K562 (cell line): ENCODE results near the gene CSNK1A1. TPM values are rescaled to one million over a fixed set of nuclear protein-coding genes. Genes with fewer than 3 reads are reported as not detected.

ENCODE experiments used
- BRCA1 ChIP-seq, 2 experiments: fragments of 450-650 bp in 1 of 2; sonication (generic) in 1 of 2; formaldehyde crosslinking in 1 of 2; IDR thresholded peaks; 2 replicates each; pipeline versions ENCODE4 v1.5.0 to v1.6.1; 2017 to 2020; ENCODE audit warnings: mild to moderate bottlenecking in 1 of 2, missing genetic modification reagents in 1 of 2
- EP400 ChIP-seq: fragments of 450-650 bp; IDR thresholded peaks from 2 replicates; pipeline ENCODE4 v1.6.1; 2017; ENCODE audit warnings: antibody characterized with exemption, mild to moderate bottlenecking, moderate library complexity
- ETS2 ChIP-seq: IDR thresholded peaks from 2 replicates; pipeline ENCODE4 v1.6.1; 2016; ENCODE audit warnings: borderline replicate concordance, missing genetic modification characterization, mild to moderate bottlenecking, moderate library complexity, missing compliant biosample characterization; ENCODE audit not compliant: poor library complexity, severe bottlenecking
- KAT7 ChIP-seq: sonication (generic); formaldehyde crosslinking; IDR thresholded peaks from 2 replicates; pipeline ENCODE4 v1.8.0; 2022; ENCODE audit warnings: missing genetic modification reagents, mild to moderate bottlenecking, borderline replicate concordance
- LEF1 ChIP-seq: fragments of 450-650 bp; IDR thresholded peaks from 2 replicates; pipeline ENCODE4 v1.6.1; 2016; ENCODE audit warnings: mild to moderate bottlenecking
- MCM7 ChIP-seq, 2 experiments: fragments of 450-650 bp; IDR thresholded peaks; 2 replicates each; pipeline ENCODE4 v1.6.1; 2016 to 2018
- NFIX ChIP-seq: fragments of 250-450 bp; sonication (Bioruptor Pico); IDR thresholded peaks from 2 replicates; pipeline ENCODE4 v1.4.0; 2020; ENCODE audit warnings: low read depth, mild to moderate bottlenecking, moderate library complexity
- NR2C1 ChIP-seq, 2 experiments: fragments of 450-650 bp; IDR thresholded peaks; 2 replicates each; pipeline ENCODE4 v1.6.1; 2017; ENCODE audit warnings: mild to moderate bottlenecking in 2 of 2, antibody characterized with exemption in 1 of 2, inconsistent platforms in 1 of 2, missing compliant biosample characterization in 1 of 2, missing genetic modification characterization in 1 of 2
- POLR2H ChIP-seq: IDR thresholded peaks from 2 replicates; pipeline ENCODE4 v1.6.1; 2016; ENCODE audit warnings: missing genetic modification characterization, low read depth, mild to moderate bottlenecking, control low read depth, missing compliant biosample characterization, moderate library complexity
- SNIP1 ChIP-seq: fragments of 450-650 bp; IDR thresholded peaks from 2 replicates; pipeline ENCODE4 v1.7.1; 2017; ENCODE audit warnings: low read depth, mild to moderate bottlenecking
- STAT5B ChIP-seq: fragments of 250-450 bp; sonication (Bioruptor Pico); IDR thresholded peaks from 2 replicates; pipeline ENCODE4 v1.8.0; 2021; ENCODE audit warnings: mild to moderate bottlenecking, inconsistent platforms
- ZC3H4 ChIP-seq: sonication (generic); formaldehyde crosslinking; IDR thresholded peaks from 2 replicates; pipeline ENCODE4 v1.9.0; 2021; ENCODE audit warnings: missing genetic modification reagents, borderline replicate concordance
- ZKSCAN3 ChIP-seq: fragments of 250-450 bp; sonication (Bioruptor Pico); IDR thresholded peaks from 2 replicates; pipeline ENCODE4 v1.4.0; 2020
- ZNF253 ChIP-seq: fragments of 250-450 bp; sonication (Bioruptor Pico); conservative IDR thresholded peaks from 2 replicates; pipeline ENCODE4 v1.6.1; 2021; ENCODE audit warnings: mild to moderate bottlenecking
- polyA plus RNA-seq, 8 experiments: library from polyadenylated mRNA; depleted of rRNA in 4 of 8; stranded (reverse) in 5 of 8; unstranded in 3 of 8; fragments of >200 nt; fragmentation: Nextera tagmentation in 2 of 8; fragmentation: Illumina TruSeq in 1 of 8; extraction: Ambion mirVana in 2 of 8; extraction: Trizol in 1 of 8; gene quantifications; 2 replicates each; pipeline versions ENCODE4 v1.2.1 to v1.2.3, GENCODE V29; 2011 to 2014; ENCODE audit warnings: inconsistent platforms in 1 of 8, missing spikeins in 1 of 8
- total RNA-seq, 7 experiments: library from RNA; depleted of rRNA in 6 of 7; stranded (reverse); fragments of >200 nt in 6 of 7; fragmentation: Illumina TruSeq in 2 of 7; extraction: Trizol in 2 of 7; gene quantifications; 2 replicates each; pipeline versions ENCODE4 v1.2.1 to v1.2.3, GENCODE V29; 2011 to 2021; ENCODE audit warnings: low replicate concordance in 1 of 7
- TF ChIP-seq, protein P1 (sequence below): fragments of 450-650 bp; formaldehyde crosslinking; IDR thresholded peaks from 2 replicates; pipeline ENCODE4 v1.4.0; 2020; ENCODE audit warnings: mild to moderate bottlenecking, moderate library complexity
- TF ChIP-seq, protein P2 (sequence below), 2 experiments: fragments of 450-650 bp in 1 of 2; IDR thresholded peaks; 2 replicates each; pipeline ENCODE4 v1.6.1; 2011 to 2017; ENCODE audit warnings: low read depth in 2 of 2, antibody characterized with exemption in 1 of 2, borderline replicate concordance in 1 of 2, low read length in 1 of 2, mild to moderate bottlenecking in 1 of 2, mixed read lengths in 1 of 2; ENCODE audit not compliant: control insufficient read depth in 1 of 2
- TF ChIP-seq, protein P3 (sequence below): sonication (generic); formaldehyde crosslinking; IDR thresholded peaks from 2 replicates; pipeline ENCODE4 v1.8.1; 2023; ENCODE audit warnings: mild to moderate bottlenecking, missing genetic modification reagents
- TF ChIP-seq, protein P4 (sequence below): sonication (generic); formaldehyde crosslinking; IDR thresholded peaks from 2 replicates; pipeline ENCODE4 v1.8.1; 2022; ENCODE audit warnings: missing genetic modification reagents
- TF ChIP-seq, protein P5 (sequence below): fragments of 200-800 bp; sonication (Bioruptor generic); IDR thresholded peaks from 2 replicates; pipeline ENCODE4 v1.6.1; 2017; ENCODE audit warnings: missing genetic modification characterization, missing compliant biosample characterization

Gene CSNK1A1
- total and polyA plus RNA-seq, 9 of the 15 experiments (the other 6 are each of a cell fraction or from before 2014, with no cell fraction given), result 49.1 to 196 (median 154) TPM

DNA sequence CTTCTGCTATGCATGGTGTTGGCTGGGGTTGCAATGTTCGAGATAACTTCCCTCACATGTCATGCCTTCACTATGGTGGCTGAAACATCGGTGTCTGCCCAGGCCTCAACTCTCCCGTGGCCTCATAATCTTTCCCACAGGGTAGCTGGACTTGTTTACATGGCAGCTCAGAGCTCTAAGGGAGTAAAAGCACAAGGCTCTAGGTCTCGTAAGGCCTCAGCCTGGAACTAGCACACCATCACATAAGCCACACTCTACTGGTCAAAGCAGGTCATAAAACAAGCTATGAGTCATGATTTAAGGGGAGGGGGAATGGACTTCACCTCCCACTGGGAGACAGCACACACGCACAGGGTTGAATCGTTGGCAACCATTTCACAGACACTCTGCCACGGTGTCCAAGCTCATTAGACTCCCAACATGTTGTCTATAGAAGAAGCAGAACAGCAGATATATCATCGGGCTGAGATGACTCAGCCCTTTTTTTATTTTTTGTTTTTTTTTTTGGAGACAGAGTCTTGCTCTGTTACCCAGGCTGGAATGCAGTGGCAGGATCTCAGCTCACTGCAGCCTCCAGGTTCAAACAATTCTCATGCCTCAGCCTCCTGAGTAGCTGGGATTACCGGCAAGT lies 105.4 kb downstream of the CSNK1A1 start (continued):
- TF ChIP-seq ZC3H4 (no peak), ETS2 (tag) (no peak), EP400 (peak; percentile 63), ZNF253 (no peak), SNIP1 (no peak), STAT5B (CRISPR knock-in tag) (no peak), NR2C1 (IDR thresholded peaks at IDR 0.05) (no peak), NR2C1 (tag; IDR thresholded peaks at IDR 0.05) (peak; percentile 53), BRCA1 (IDR thresholded peaks at IDR 0.05) (no peak), BRCA1 (CRISPR knock-in tag; IDR thresholded peaks at IDR 0.05) (no peak), ZKSCAN3 (no peak), KAT7 (no peak), LEF1 (peak; percentile 76), MCM7 (IDR thresholded peaks at IDR 0.05) (no peak), POLR2H (no peak), NFIX (CRISPR knock-in tag) (no peak)
- TF ChIP-seq, protein P1, sequence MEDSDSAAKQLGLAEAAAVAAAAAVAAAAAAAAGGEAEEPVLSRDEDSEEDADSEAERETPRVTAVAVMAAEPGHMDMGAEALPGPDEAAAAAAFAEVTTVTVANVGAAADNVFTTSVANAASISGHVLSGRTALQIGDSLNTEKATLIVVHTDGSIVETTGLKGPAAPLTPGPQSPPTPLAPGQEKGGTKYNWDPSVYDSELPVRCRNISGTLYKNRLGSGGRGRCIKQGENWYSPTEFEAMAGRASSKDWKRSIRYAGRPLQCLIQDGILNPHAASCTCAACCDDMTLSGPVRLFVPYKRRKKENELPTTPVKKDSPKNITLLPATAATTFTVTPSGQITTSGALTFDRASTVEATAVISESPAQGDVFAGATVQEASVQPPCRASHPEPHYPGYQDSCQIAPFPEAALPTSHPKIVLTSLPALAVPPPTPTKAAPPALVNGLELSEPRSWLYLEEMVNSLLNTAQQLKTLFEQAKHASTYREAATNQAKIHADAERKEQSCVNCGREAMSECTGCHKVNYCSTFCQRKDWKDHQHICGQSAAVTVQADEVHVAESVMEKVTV, result no peak
- TF ChIP-seq, protein P2, sequence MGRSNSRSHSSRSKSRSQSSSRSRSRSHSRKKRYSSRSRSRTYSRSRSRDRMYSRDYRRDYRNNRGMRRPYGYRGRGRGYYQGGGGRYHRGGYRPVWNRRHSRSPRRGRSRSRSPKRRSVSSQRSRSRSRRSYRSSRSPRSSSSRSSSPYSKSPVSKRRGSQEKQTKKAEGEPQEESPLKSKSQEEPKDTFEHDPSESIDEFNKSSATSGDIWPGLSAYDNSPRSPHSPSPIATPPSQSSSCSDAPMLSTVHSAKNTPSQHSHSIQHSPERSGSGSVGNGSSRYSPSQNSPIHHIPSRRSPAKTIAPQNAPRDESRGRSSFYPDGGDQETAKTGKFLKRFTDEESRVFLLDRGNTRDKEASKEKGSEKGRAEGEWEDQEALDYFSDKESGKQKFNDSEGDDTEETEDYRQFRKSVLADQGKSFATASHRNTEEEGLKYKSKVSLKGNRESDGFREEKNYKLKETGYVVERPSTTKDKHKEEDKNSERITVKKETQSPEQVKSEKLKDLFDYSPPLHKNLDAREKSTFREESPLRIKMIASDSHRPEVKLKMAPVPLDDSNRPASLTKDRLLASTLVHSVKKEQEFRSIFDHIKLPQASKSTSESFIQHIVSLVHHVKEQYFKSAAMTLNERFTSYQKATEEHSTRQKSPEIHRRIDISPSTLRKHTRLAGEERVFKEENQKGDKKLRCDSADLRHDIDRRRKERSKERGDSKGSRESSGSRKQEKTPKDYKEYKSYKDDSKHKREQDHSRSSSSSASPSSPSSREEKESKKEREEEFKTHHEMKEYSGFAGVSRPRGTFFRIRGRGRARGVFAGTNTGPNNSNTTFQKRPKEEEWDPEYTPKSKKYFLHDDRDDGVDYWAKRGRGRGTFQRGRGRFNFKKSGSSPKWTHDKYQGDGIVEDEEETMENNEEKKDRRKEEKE (IDR thresholded peaks at IDR 0.05; ENCODE audit: borderline replicate concordance in 1 of 2, control insufficient read depth in 1 of 2, low read depth in 2 of 2, low read length in 1 of 2), result no peak
- TF ChIP-seq, protein P3, sequence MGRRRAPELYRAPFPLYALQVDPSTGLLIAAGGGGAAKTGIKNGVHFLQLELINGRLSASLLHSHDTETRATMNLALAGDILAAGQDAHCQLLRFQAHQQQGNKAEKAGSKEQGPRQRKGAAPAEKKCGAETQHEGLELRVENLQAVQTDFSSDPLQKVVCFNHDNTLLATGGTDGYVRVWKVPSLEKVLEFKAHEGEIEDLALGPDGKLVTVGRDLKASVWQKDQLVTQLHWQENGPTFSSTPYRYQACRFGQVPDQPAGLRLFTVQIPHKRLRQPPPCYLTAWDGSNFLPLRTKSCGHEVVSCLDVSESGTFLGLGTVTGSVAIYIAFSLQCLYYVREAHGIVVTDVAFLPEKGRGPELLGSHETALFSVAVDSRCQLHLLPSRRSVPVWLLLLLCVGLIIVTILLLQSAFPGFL (CRISPR knock-in tag), result no peak
- TF ChIP-seq, protein P4, sequence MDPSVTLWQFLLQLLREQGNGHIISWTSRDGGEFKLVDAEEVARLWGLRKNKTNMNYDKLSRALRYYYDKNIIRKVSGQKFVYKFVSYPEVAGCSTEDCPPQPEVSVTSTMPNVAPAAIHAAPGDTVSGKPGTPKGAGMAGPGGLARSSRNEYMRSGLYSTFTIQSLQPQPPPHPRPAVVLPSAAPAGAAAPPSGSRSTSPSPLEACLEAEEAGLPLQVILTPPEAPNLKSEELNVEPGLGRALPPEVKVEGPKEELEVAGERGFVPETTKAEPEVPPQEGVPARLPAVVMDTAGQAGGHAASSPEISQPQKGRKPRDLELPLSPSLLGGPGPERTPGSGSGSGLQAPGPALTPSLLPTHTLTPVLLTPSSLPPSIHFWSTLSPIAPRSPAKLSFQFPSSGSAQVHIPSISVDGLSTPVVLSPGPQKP (CRISPR knock-in tag), result no peak
- TF ChIP-seq, protein P5, sequence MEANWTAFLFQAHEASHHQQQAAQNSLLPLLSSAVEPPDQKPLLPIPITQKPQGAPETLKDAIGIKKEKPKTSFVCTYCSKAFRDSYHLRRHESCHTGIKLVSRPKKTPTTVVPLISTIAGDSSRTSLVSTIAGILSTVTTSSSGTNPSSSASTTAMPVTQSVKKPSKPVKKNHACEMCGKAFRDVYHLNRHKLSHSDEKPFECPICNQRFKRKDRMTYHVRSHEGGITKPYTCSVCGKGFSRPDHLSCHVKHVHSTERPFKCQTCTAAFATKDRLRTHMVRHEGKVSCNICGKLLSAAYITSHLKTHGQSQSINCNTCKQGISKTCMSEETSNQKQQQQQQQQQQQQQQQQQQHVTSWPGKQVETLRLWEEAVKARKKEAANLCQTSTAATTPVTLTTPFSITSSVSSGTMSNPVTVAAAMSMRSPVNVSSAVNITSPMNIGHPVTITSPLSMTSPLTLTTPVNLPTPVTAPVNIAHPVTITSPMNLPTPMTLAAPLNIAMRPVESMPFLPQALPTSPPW (CRISPR knock-in tag), result peak; percentile 68
